GM12878 (cell line): ENCODE results near the gene CTSF. TPM values are rescaled to one million over a fixed set of nuclear protein-coding genes. Genes with fewer than 3 reads are reported as not detected.

Experiments
- ATF3 ChIP-seq: IDR thresholded peaks from 2 replicates; pipeline ENCODE4 v1.6.1; 2011; ENCODE audit warnings: low read depth, mild to moderate bottlenecking, low read length, moderate library complexity, borderline replicate concordance; ENCODE audit errors: extremely low read depth
- ZNF384 ChIP-seq: IDR thresholded peaks from 2 replicates; pipeline ENCODE4 v1.6.1; 2012; ENCODE audit warnings: low read depth, mild to moderate bottlenecking, low read length, improper control_type of control experiment, borderline replicate concordance
- polyA plus RNA-seq, 11 experiments: library from polyadenylated mRNA; depleted of rRNA in 4 of 11; unstranded in 6 of 11; stranded (reverse) in 5 of 11; fragments of >200 nt; fragmentation: Nextera tagmentation in 4 of 11; fragmentation: Illumina TruSeq in 1 of 11; extraction: Ambion mirVana in 4 of 11; extraction: Trizol in 1 of 11; gene quantifications; 1 replicate in 1 of 11; 2 replicates in 10 of 11; pipeline versions ENCODE4 v1.2.1 to v1.2.3, GENCODE V29; 2011 to 2016; ENCODE audit warnings: inconsistent platforms in 2 of 11, missing spikeins in 2 of 11, low read depth in 1 of 11
- total RNA-seq, 4 experiments: library from RNA; depleted of rRNA in 3 of 4; stranded (reverse); fragments of >200 nt in 3 of 4; fragmentation: Illumina TruSeq in 1 of 4; extraction: Trizol in 1 of 4; gene quantifications; 2 replicates each; pipeline versions ENCODE4 v1.2.1 to v1.2.3, GENCODE V29; 2013 to 2021
- TF ChIP-seq, protein P1 (sequence below): IDR thresholded peaks from 2 replicates; pipeline ENCODE4 v1.6.1; 2012; ENCODE audit warnings: improper control_type of control experiment, low read depth, low read length; ENCODE audit not compliant: insufficient replicate concordance
- TF ChIP-seq, protein P2 (sequence below): fragments of 450-650 bp; IDR thresholded peaks from 2 replicates; pipeline ENCODE4 v1.6.1; 2018; ENCODE audit warnings: mild to moderate bottlenecking, low read depth, moderate library complexity; ENCODE audit not compliant: partially characterized antibody
- TF ChIP-seq, protein P3 (sequence below): fragments of 450-650 bp; IDR thresholded peaks from 2 replicates; pipeline ENCODE4 v1.6.1; 2018; ENCODE audit warnings: borderline replicate concordance, mild to moderate bottlenecking; ENCODE audit not compliant: partially characterized antibody

The CTSF gene
- total and polyA plus RNA-seq, 10 of the 15 experiments (the other 5 are each of a cell fraction or from before 2014, with no cell fraction given): 0.11 to 0.41 (median 0.26) TPM; not detected in 4

DNA sequence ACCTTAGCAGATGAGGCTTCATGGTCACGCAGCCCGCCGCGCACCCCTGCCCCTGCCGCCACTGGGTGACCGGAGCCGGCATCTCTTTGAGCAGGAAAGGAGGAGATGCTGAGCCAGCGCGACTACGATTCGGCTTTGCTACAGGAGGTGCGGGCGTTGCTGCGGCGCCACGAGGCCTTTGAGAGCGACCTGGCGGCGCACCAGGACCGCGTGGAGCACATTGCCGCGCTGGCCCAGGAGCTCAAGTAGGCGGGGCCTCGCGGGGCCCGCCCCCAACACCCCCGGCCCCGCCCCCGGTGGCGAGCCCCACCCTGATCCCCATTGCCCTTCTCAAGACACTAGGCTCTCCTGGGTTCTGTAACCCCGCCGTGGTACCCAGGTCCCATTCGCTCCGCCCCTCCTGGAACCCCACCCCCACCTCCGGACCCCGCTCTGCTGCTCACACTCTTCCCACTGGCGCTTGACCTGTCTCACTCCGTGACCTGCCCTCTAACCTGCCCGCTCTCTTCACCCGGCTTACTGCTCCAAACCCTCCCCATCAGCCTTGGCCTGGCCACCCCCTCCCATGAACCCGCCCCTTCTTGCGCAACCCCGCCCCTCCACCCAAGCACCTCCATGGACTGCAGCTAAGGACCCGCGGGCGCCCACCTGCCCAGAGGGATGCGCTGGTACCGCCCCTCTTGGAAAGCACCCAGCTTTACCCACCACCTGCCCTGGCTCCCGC, 9.1 kb downstream of the CTSF start (continued):
- TF ChIP-seq, protein P1, sequence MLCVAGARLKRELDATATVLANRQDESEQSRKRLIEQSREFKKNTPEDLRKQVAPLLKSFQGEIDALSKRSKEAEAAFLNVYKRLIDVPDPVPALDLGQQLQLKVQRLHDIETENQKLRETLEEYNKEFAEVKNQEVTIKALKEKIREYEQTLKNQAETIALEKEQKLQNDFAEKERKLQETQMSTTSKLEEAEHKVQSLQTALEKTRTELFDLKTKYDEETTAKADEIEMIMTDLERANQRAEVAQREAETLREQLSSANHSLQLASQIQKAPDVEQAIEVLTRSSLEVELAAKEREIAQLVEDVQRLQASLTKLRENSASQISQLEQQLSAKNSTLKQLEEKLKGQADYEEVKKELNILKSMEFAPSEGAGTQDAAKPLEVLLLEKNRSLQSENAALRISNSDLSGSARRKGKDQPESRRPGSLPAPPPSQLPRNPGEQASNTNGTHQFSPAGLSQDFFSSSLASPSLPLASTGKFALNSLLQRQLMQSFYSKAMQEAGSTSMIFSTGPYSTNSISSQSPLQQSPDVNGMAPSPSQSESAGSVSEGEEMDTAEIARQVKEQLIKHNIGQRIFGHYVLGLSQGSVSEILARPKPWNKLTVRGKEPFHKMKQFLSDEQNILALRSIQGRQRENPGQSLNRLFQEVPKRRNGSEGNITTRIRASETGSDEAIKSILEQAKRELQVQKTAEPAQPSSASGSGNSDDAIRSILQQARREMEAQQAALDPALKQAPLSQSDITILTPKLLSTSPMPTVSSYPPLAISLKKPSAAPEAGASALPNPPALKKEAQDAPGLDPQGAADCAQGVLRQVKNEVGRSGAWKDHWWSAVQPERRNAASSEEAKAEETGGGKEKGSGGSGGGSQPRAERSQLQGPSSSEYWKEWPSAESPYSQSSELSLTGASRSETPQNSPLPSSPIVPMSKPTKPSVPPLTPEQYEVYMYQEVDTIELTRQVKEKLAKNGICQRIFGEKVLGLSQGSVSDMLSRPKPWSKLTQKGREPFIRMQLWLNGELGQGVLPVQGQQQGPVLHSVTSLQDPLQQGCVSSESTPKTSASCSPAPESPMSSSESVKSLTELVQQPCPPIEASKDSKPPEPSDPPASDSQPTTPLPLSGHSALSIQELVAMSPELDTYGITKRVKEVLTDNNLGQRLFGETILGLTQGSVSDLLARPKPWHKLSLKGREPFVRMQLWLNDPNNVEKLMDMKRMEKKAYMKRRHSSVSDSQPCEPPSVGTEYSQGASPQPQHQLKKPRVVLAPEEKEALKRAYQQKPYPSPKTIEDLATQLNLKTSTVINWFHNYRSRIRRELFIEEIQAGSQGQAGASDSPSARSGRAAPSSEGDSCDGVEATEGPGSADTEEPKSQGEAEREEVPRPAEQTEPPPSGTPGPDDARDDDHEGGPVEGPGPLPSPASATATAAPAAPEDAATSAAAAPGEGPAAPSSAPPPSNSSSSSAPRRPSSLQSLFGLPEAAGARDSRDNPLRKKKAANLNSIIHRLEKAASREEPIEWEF: no peak
- TF ChIP-seq ZNF384 (no peak), ATF3 (no peak)
- TF ChIP-seq, protein P2, sequence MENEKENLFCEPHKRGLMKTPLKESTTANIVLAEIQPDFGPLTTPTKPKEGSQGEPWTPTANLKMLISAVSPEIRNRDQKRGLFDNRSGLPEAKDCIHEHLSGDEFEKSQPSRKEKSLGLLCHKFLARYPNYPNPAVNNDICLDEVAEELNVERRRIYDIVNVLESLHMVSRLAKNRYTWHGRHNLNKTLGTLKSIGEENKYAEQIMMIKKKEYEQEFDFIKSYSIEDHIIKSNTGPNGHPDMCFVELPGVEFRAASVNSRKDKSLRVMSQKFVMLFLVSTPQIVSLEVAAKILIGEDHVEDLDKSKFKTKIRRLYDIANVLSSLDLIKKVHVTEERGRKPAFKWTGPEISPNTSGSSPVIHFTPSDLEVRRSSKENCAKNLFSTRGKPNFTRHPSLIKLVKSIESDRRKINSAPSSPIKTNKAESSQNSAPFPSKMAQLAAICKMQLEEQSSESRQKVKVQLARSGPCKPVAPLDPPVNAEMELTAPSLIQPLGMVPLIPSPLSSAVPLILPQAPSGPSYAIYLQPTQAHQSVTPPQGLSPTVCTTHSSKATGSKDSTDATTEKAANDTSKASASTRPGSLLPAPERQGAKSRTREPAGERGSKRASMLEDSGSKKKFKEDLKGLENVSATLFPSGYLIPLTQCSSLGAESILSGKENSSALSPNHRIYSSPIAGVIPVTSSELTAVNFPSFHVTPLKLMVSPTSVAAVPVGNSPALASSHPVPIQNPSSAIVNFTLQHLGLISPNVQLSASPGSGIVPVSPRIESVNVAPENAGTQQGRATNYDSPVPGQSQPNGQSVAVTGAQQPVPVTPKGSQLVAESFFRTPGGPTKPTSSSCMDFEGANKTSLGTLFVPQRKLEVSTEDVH: no peak
- TF ChIP-seq, protein P3, sequence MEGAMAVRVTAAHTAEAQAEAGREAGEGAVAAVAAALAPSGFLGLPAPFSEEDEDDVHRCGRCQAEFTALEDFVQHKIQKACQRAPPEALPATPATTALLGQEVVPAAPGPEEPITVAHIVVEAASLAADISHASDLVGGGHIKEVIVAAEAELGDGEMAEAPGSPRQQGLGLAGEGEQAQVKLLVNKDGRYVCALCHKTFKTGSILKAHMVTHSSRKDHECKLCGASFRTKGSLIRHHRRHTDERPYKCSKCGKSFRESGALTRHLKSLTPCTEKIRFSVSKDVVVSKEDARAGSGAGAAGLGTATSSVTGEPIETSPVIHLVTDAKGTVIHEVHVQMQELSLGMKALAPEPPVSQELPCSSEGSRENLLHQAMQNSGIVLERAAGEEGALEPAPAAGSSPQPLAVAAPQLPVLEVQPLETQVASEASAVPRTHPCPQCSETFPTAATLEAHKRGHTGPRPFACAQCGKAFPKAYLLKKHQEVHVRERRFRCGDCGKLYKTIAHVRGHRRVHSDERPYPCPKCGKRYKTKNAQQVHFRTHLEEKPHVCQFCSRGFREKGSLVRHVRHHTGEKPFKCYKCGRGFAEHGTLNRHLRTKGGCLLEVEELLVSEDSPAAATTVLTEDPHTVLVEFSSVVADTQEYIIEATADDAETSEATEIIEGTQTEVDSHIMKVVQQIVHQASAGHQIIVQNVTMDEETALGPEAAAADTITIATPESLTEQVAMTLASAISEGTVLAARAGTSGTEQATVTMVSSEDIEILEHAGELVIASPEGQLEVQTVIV: no peak
- TF ChIP-seq, all 136 proteins: peak for 0
